Uterus (tissue), 2 donors: ENCODE measurements around the gene TLCD1.

Source experiments
- CTCF ChIP-seq, 4 experiments: fragments of 200-600 bp in 2 of 4; fragments of 450-650 bp in 2 of 4; sonication (generic) in 2 of 4; IDR thresholded peaks; one replicate each; pipeline ENCODE4 v1.5.1; 2016 to 2019; ENCODE audit warnings: antibody characterized with exemption in 4 of 4, mild to moderate bottlenecking in 2 of 4, moderate library complexity in 1 of 4
- POLR2A ChIP-seq, 2 donors: fragments of 450-650 bp; IDR thresholded peaks; one replicate each; pipeline ENCODE4 v1.6.1; 2016; ENCODE audit warnings: antibody characterized with exemption in 2 of 2, mild to moderate bottlenecking in 1 of 2, moderate library complexity in 1 of 2

GRCh38 chr17:28712705-28713415 is 13.2 kb downstream of the TLCD1 start:
- TF ChIP-seq POLR2A (IDR thresholded peaks at IDR 0.05): no peak
- no peak for TF ChIP-seq CTCF (IDR thresholded peaks at IDR 0.05)
